Measurements from ENCODE around the gene FPGS. TPM values are rescaled to one million over a fixed set of nuclear protein-coding genes. Genes with fewer than 3 reads are reported as not detected.

FPGS gene
- total RNA-seq, 1 donor from 2014 or later: 69.9 TPM

GRCh38 chr9:127785933-127786772 is 16.5 kb upstream of the FPGS start, which contains the start of gene CDK9:
Gene CDK9 (plus strand): TSS chr9:127786034. CDS start chr9:127786149, 115 bp downstream.
- peak; percentile 89 for DNase-seq (ENCODE audit: low read depth, low spot score)
- H3K4me1 Mint-ChIP-seq: peaks cover 22% of the 10 kb centered on the region
- H3K27ac Mint-ChIP-seq (ENCODE audit: unreplicated experiment): peak within 1 kb of the TSS; percentile 90
- peak within 1 kb of the TSS; percentile 96 for H3K4me3 Mint-ChIP-seq
- H3K36me3 Mint-ChIP-seq (ENCODE audit: low read depth): peaks cover 13% of the 10 kb centered on the region
- peaks cover 2% of the 10 kb centered on the region for H3K27me3 Mint-ChIP-seq (ENCODE audit: low read depth)
- no peak for TF ChIP-seq CTCF (conservative IDR thresholded peaks at IDR 0.05)
- H3K9me3 Mint-ChIP-seq: no peaks in the 10 kb centered on the region

- peaks cover 22% of the 10 kb centered on the region for H3K4me1 Mint-ChIP-seq
- DNase-seq (ENCODE audit: low read depth, low spot score): no peak
- peak overlapping the region; percentile 90 for H3K27ac Mint-ChIP-seq (ENCODE audit: unreplicated experiment)
- H3K9me3 Mint-ChIP-seq: no peaks in the 10 kb centered on the region
- peaks cover 2% of the 10 kb centered on the region for H3K27me3 Mint-ChIP-seq (ENCODE audit: low read depth)
- H3K4me3 Mint-ChIP-seq: peak overlapping the region; percentile 96
- H3K36me3 Mint-ChIP-seq (ENCODE audit: low read depth): peaks cover 13% of the 10 kb centered on the region
- TF ChIP-seq CTCF (conservative IDR thresholded peaks at IDR 0.05): peak; percentile 63
These were observed 15.9 kb upstream of the FPGS start for GRCh38 chr9:127786773-127787104.

- Mint-ChIP-seq H3K9me3 (no peaks in the 10 kb centered on the region), H3K27ac (ENCODE audit: unreplicated experiment) (no peak overlapping the region), H3K4me3 (peak overlapping the region; percentile 59), H3K36me3 (ENCODE audit: low read depth) (peaks cover 16% of the 10 kb centered on the region), H3K4me1 (peaks cover 22% of the 10 kb centered on the region), H3K27me3 (ENCODE audit: low read depth) (peaks cover 2% of the 10 kb centered on the region)
- no peak for DNase-seq (ENCODE audit: low read depth, low spot score)
- no peak for TF ChIP-seq CTCF (conservative IDR thresholded peaks at IDR 0.05)
These were observed 14.2 kb upstream of the FPGS start for GRCh38 chr9:127788337-127789011.

DNA sequence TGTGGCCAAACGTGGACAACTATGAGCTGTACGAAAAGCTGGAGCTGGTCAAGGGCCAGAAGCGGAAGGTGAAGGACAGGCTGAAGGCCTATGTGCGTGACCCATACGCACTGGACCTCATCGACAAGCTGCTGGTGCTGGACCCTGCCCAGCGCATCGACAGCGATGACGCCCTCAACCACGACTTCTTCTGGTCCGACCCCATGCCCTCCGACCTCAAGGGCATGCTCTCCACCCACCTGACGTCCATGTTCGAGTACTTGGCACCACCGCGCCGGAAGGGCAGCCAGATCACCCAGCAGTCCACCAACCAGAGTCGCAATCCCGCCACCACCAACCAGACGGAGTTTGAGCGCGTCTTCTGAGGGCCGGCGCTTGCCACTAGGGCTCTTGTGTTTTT is 13.5 kb upstream of the FPGS start:
- Mint-ChIP-seq H3K27me3 (ENCODE audit: low read depth) (no peaks in the 10 kb centered on the region), H3K4me1 (peaks cover 19% of the 10 kb centered on the region), H3K4me3 (peak overlapping the region; percentile 23), H3K36me3 (ENCODE audit: low read depth) (peaks cover 16% of the 10 kb centered on the region), H3K9me3 (no peaks in the 10 kb centered on the region), H3K27ac (ENCODE audit: unreplicated experiment) (no peak overlapping the region)
- no peak for DNase-seq (ENCODE audit: low read depth, low spot score)
- no peak for TF ChIP-seq CTCF (conservative IDR thresholded peaks at IDR 0.05)

DNA sequence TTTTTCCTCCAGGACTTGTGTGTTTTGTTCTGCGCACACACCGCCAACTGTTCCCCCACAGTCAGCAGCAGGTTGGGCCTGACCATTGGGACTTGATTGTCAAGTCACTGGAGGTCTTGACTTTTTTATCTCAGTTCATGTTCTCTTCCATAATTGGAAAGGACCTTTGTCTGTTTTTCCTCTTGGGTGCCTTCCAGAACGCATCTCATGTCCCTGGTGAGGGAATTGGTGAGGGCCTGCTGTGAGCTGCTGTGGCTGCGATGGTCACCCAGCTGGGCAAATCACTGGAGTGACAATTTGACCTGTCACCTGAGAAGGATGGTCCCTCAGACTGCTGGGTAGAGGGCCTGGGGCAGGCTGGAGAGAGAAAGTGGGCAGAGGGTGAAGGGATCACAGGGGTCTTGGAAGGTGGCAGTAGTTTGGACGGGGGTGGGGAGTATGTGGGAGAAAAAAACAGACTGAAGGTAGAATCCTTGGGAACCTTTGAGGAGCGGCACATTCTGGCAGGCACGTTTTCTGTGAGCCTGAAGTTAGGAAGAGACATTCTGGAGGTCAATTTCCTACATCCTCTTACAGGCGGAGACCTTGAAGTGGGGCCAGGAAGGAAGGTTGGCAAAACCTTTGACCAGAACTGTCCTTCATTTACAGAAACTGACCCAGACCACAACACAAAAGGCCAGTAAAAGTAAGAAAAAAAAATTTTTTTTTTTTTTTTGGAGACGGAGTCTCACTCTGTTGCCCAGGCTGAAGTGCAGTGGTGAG is 12.4 kb upstream of the FPGS start:
- H3K9me3 Mint-ChIP-seq: no peaks in the 10 kb centered on the region
- no peaks in the 10 kb centered on the region for H3K27me3 Mint-ChIP-seq (ENCODE audit: low read depth)
- peaks cover 16% of the 10 kb centered on the region for H3K36me3 Mint-ChIP-seq (ENCODE audit: low read depth)
- peaks cover 15% of the 10 kb centered on the region for H3K4me1 Mint-ChIP-seq
- no peak for TF ChIP-seq CTCF (conservative IDR thresholded peaks at IDR 0.05)
- DNase-seq (ENCODE audit: low read depth, low spot score): no peak
- peak overlapping the region; percentile 77 for H3K4me3 Mint-ChIP-seq
- H3K27ac Mint-ChIP-seq (ENCODE audit: unreplicated experiment): no peak overlapping the region
